Amniotic stem cell (primary cell): ENCODE results near the gene CERCAM.
"Not testable (repeated sequence)": the region's sequence is repeated elsewhere in the genome, so short reads cannot be mapped to it uniquely, and the experiment has no call there.

Experiments used
- DNase-seq: peaks from one replicate; lab custom pipeline; 2025; lab: John Stamatoyannopoulos, UW

The CERCAM gene

DNA sequence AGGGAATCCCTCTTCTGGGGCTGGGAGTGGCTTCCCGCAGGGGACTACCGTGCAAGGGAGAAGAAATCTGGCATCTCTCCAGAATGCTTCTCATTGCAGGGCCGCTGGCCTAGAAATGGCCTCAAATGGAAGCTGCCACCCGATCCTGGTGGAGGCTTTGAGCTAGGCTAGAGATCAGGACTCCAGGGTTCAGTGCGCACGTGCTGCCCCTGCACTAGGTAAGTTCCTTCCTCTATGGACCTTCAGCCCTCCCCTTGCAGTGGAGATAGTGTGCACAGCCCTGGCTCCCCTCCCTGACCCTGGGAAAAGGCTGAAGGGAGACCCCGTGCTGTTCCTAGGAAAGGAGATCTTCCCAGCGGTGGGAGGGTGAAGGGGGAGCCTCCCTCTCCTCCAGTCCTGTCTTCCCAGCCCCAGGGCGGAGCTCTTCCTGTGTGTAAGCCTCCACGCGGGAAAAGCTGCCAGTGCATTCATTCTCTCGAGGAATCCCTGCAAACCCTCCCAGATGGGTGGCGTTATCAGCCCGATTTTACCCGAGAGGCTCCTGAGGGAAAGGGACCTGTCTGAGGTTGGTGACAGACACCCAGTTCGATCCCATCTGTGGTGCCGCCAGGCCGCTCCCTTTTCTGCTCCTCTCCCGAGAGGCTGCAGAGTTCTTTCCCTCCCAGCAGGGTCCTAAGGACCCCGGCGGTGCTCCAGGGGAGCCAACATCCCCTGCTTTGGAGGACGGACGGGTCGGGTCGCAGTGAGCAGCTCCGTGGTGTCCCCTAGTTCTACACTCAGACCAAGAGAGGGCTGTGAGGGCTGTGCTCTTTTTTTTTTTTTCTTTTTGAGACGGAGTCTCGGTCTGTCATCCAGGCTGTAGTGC lies 1.4 kb upstream of the CERCAM start:
- DNase-seq, result no peak

DNA sequence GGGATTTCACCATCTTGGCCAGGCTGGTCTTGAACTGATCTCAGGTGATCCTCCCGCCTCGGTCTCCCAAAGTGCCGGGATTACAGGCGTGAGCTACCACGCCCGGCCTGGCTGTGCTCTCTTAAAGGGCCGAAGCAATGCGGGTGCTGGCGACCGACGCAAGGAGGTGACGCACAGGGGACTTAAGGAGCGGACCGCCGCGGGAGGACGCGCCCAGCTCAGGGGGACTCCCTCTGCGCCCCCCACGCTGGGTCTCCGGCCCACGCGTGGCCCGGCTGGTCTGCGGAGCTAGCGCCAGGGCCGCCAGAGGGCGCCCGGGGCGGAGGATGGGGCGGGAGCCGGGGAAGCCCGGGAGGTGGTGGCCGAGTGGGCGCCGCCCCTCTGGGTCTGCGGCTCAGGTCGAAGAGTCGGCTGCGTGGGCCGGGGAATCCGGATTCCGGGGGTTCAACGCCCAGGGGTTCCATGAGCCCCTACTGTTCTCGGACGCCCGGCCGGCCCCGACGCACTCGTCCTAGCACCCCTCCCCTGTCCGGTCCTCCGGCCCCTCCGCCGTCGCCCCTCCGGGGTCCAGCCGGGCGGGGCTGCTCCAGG lies 502 bp upstream of the CERCAM start:
- DNase-seq, result peak; percentile 36

DNA sequence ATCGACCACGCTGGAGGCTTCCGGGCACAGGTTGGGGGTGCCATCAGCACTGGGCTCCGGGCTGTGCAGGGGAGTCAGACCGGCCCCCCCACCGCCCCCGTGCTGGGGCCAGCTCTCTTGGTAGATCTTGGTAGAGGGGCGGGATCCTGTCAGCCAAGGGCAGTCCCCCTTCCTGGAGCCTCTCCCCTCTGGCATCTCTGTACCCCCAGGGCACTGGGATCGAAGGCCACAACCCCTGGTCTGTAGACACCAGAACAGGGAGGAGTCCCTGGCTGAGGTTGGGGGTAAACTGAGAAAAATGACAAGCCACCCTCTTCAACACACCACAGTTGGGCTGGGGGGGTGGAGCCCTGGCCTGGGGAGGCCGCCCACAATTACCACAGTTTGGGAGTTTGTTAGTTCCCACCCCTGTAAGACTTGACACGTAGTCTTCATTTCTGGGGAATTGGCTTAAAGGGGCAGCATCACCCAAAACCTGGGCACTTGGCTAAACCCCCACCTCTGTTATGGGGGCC lies 882 bp downstream of the CERCAM start:
- DNase-seq, result no peak

DNA sequence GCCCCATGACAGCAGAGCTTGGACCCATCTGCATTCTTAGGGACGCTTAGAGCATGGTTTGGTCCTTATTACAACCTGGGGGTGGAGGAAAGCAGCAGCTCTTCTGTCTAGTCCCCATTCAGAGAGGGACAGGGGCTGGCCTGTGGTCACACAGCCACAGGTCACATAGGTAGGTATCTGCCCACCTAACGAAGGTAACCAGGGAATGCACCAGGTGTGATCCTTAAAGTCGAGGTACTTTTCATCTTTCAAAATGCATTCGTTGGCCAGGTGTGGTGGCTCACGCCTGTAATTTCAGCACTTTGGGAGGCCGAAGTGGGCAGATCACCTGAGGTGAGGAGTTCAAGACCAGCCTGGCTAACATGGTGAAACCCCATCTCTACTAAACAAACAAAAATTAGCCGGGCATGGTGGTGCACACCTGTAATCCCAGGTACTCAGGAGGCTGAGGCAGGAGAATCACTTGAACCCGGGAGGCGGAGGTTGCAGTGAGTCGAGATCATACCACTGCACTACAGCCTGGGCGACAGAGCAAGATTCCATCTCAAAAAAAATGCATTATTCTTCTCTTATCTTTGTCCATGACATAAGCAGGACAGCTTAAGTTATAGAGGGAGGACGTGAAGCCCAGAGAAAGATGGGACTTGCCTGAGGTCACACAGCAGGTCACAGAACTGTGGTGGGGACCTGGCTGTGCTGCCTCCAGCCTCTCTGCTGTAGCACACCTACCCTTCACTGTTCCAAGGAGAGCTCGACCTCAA lies 1.5 kb downstream of the CERCAM start:
- DNase-seq, result not testable (repeated sequence)

DNA sequence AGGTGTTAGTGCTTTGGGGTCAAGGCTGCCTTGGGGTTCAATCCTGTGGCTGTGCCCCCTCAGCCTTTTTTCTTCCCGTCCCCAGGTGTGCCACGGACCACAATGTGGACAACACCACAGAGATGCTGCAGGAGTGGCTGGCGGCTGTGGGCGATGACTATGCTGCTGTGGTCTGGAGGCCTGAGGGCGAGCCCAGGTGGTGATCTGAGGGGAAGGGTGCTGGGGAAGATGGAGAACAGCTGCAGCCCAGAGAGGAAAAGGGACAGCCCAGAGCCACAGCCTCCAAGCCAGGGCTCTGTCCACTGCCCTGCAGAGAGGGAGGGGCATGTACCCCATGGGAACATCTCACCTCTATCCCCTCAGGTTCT lies 2.1 kb downstream of the CERCAM start:
- no peak for DNase-seq

DNA sequence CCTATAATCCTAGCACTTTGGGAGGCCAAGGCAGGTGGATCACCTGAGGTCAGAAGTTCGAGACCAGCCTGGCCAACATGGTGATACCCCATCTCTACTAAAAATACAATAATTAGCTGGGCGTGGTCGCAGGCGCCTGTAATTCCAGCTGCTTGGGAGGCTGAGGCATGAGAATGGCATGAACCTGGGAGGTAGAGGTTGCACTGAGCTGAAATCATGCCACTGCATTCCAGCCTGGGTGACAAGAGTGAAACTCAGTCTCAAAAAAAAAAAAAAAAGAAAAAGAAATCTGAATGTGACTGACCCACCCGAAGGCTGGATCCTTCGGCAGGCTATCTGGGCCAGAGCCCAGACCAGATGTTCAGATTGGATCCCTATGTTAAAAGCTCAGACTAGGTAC lies 2.7 kb downstream of the CERCAM start:
- not testable (repeated sequence) for DNase-seq

DNA sequence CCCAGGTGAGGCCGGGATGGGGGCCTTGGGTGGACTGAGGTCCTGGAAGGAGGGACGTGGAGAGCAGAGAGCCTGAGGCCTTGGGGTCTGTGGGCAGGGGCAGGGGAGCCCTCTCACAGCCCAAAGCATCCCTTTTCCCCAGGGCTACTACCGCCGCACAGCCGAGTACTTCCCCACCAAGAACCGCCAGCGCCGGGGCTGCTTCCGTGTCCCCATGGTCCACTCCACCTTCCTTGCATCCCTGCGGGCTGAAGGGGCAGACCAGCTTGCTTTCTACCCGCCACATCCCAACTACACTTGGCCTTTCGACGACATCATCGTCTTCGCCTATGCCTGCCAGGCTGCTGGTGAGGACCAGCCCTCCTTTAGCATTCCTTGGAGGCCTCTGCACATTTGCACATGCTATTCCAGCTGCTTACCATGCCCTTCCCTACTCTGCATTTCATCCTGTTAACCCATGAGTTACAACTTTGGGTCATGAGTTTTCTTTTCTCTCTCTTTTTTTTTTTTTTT lies 3.7 kb downstream of the CERCAM start:
- DNase-seq, result no peak

DNA sequence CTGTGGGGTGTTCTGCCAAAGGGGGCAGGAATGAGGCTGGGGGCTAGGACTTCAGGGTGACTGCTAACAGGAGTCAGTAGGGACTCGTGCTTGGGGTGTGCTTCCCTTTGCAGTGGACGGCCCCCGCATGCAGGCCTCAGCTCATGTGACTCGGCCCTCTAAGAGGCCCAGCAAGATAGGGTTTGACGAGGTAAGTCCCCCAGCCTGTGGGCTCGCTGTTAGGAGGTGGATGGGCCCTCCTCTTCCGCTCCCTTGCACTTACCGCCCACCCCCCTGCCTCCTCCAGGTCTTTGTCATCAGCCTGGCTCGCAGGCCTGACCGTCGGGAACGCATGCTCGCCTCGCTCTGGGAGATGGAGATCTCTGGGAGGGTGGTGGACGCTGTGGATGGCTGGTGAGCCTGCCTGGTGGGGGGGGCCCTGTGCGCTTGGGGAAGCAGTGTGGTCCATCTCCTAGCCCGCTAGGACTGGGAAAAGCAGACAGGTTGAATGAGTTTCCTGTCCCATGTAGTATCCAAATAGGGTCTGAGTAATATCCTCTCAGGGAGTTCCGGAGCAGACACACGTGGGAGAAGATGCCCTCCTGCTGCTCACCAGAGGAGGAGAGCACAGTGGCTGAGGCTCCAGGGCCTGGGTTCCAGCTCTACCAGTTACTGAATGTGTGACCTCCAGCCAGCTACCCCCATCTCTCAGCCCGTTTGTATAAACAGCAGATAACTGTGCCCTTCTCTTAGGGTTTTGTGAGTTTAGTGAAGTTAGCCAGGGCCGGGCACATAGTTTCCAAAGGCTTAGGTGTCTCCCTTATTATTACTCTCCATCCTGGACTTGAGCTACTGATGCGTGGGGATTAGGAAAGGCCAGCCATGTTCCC lies 8.2 kb downstream of the CERCAM start:
- DNase-seq, result no peak

DNA sequence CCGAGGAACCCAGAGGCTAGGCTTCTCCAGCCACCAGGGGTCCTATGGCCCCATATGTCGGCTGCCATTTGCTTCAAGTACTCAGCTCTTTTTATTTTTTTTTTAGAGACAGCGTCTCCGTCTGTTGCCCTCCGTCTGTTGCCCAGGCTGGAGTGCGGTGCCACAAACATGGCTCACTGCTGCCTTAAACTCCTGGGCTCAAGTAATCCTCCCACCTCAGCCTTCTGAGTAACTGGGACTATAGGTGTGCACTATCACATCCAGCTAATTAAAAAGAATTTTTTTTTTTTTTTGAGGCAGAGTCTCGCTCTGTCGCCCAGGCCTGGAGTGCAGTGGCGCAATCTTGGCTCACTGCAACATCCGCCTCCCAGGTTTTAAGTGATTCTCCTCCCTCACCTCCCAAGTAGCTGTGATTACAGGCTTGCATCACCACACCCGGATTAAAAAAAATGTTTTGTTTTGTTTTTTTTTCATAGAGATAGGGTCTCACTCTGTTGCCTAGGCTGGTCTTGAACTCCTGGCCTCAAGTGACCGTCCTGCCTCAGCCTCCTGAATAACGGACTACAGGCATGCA lies 8.9 kb downstream of the CERCAM start:
- DNase-seq, result no peak

DNA sequence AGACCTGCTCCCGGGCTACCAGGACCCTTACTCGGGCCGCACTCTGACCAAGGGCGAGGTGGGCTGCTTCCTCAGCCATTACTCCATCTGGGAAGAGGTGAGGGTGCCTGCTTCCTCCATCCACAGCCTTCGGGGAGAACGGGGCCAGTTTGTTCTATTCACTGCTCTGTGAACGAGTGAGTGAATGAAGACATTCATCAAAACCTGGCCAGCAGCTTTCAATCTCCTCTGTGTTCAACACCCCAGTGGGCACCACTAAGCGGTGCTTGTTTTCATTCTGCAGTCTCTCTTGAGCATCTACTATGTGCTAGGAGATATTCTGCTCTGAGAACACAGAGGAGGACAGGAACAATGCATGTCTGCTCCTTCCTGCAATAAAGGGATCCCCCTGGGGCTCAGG lies 10.6 kb downstream of the CERCAM start:
- DNase-seq, result no peak

DNA sequence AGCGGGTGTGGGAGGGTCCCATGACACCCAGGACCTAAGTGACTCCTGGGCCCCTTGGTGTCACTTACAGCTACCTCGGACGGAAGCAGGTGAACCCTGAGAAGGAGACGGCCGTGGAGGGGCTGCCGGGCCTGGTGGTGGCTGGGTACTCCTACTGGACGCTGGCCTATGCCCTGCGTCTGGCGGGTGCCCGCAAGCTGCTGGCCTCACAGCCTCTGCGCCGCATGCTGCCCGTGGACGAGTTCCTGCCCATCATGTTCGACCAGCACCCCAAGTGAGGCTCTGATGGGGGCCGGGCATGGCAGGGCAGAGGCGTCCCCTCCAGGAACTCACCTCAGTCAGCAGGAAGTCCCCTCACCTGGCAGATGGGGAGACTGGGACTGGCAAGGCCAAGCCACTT lies 13.7 kb downstream of the CERCAM start:
- DNase-seq, result no peak

DNA sequence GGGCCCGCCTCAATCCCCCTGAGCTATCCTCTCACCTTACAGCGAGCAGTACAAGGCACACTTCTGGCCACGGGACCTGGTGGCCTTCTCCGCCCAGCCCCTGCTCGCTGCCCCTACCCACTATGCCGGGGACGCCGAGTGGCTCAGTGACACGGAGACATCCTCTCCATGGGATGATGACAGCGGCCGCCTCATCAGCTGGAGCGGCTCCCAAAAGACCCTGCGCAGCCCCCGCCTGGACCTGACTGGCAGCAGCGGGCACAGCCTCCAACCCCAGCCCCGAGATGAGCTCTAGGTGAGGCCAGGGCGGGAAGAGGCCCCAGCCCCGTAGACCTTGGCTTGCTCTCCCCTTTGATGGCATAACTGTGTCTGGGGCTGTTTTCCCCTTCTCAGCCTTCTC lies 15.0 kb downstream of the CERCAM start:
- no peak for DNase-seq

DNA sequence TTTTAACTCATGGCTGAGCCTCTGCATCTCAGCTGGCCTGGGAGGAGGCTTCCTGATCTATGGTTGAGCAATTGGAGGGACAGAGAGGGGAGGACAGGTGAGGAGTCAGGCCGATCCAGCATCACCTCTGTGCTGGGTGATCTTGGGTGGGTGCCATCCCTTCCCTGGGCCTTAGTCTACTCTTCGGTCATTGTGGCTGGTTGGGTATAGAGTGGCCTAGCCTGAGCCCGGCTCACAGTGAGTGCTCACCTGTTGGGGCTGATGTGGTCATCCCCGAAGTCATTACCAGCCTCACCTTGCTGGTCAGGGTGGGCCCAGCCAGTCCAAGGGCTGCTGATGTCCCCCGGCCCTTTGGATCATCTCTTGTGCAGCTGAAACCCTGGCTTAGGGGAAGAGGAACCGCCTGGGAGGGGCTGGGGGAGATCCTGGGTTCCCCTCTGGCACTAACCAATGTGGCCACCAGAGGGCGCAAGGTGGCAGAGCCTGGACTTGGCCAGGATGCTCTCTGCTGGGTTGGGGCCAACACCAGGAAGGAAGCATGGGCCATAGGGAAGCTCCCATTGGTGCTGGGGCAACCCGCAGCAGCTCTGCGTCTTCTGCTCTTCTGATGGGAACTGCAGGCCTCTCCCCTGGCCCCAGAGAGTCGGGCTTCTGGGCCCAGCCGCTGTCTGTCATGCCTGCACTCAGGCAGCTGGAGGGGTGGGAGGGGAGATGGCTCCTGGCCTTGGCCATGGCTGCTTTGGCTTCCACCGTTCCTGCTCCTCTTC lies 17.9 kb downstream of the CERCAM start:
- peak; percentile 20 for DNase-seq

DNA sequence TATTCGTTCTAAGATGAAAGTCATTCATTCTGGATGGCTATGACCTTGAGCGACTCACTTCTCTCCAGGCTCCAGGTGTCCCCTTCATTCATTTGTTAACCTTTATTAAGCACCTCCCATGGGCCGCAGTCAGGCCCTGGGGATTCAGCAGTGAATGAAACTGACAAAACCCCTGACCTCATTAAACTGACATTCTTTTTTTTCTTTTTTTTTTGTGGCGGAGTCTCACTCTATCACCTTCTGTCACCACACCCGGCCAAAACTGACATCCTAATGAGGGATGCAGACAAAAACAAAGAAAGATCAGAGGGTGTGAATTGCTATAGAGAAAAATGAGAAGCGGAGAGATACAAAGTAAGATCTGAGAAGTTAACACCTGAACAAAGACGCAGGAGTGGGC lies 18.6 kb downstream of the CERCAM start:
- DNase-seq, result no peak

DNA sequence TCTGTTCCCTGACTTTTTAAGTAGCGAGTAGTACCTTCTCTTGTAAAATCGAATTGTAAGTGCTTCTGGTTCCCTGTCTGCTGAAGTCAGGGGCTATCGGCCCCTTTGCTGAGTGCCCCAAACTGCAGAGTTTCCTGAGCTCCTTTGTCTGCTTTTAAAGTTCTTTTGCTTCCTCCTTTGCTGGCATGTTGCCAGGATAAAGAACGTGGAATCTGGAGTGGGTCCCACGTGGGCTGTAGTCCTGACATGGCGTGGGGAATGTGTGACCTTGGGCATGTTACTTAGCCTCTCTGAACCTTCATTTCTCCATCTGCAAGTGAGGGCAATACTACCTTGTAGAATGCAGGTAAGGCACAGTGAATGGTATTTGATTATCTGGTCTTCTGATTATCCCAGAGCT lies 21.5 kb downstream of the CERCAM start:
- DNase-seq, result no peak

DNA sequence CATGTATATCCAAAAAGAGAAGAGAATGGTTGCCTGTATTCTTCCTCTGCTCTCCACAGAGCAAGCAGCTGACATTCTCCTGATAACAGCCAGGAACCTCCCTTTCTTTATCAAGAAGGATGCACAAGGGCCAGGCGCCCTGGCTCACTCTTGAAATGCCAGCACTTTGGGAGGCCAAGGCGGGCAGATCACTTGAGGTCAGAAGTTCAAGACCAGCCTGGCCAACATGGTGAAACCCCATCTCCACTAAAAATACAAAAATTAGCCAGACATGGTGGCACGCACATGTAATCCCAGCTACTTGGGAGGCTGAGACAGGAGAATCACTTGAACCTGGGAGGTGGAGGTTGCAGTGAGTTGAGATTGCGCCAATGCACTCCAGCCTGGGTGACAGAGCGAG lies 25.8 kb downstream of the CERCAM start:
- DNase-seq, result not testable (repeated sequence)

DNA sequence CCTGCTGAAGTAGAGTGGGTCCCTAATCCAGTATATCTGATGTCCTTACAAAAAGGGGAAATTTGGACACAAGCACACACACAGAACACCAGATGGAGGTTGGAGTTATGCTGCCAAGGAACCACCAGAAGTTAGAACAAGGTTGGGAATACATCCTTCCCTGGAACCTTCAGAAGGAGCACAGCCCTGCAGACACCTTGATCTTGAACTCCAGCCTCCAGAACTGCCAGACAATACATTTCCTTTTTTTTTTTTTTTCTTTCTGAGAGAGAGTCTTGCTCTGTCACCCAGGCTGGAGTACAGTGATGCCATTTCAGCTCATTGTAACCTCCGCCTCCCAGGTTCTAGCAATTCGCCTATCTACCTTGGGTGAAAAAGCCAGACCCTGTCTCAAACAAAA lies 28.1 kb downstream of the CERCAM start:
- DNase-seq, result no peak

DNA sequence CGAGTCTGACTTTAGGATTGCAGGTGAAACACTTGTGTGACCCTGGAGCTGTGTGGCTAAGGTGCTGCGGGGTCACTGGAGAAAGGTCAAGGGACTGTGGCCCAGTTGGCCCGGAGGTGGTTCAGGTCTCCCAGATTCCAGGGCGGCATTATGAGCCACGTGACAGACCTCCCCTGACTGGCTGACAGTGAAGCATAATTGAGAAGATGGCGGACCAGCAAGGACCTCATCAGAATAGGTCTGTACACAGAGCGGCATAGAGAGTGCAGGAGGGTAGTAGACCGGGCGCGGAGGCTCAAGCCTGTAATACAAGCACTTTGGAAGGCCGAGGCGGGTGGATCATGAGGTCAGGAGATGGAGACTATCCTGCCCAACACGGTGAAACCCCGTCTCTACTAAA lies 34.3 kb downstream of the CERCAM start:
- no peak for DNase-seq

DNA sequence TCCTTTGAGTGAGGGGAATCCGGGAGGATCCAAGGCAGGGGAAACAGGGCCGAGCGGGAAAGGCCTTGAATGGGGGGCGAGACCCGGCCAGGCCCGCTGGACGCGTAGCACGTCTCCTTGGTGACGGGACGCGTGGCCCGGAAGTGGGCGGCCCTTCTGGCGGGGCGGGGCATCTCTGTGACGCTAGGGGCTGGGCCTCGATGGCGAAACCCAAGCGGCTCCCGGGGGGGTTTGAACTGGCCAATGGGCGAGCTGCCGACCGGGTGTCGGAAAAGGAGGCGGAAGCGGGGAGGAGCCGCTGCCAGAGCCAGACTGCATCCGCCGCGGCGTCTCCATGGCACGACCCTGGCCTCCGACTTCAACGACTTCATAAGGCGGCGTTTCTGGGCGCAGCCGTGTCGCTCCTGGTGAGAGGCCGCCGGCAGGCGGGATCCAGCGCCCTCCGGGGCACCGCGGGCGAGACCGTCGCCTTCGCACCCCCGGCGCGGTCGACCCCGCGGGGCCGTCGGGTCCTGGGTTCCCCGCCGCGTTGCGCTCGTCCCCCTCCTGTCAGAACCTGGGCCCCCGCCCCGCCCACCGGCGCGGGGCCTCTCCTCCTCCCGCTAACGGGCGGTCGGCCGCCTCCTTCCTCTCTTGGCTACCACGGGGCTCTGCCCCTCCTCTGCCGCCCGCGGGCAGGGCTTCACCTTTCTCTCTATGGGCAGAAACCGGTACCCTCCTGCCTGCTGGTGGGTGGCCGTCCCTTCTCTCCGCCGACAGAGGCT lies 35.4 kb downstream of the CERCAM start, which contains the start of gene ODF2:
Gene ODF2, plus strand, starts transcription at position 158 of the 764 bp plus-strand sequence. Its CDS starts 86 bp downstream, at position 244.
- DNase-seq, result peak; percentile 97
